Measurements from ENCODE around the gene PPRC1.

PPRC1 gene, protein sequence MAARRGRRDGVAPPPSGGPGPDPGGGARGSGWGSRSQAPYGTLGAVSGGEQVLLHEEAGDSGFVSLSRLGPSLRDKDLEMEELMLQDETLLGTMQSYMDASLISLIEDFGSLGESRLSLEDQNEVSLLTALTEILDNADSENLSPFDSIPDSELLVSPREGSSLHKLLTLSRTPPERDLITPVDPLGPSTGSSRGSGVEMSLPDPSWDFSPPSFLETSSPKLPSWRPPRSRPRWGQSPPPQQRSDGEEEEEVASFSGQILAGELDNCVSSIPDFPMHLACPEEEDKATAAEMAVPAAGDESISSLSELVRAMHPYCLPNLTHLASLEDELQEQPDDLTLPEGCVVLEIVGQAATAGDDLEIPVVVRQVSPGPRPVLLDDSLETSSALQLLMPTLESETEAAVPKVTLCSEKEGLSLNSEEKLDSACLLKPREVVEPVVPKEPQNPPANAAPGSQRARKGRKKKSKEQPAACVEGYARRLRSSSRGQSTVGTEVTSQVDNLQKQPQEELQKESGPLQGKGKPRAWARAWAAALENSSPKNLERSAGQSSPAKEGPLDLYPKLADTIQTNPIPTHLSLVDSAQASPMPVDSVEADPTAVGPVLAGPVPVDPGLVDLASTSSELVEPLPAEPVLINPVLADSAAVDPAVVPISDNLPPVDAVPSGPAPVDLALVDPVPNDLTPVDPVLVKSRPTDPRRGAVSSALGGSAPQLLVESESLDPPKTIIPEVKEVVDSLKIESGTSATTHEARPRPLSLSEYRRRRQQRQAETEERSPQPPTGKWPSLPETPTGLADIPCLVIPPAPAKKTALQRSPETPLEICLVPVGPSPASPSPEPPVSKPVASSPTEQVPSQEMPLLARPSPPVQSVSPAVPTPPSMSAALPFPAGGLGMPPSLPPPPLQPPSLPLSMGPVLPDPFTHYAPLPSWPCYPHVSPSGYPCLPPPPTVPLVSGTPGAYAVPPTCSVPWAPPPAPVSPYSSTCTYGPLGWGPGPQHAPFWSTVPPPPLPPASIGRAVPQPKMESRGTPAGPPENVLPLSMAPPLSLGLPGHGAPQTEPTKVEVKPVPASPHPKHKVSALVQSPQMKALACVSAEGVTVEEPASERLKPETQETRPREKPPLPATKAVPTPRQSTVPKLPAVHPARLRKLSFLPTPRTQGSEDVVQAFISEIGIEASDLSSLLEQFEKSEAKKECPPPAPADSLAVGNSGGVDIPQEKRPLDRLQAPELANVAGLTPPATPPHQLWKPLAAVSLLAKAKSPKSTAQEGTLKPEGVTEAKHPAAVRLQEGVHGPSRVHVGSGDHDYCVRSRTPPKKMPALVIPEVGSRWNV (N-terminal part only)

DNA sequence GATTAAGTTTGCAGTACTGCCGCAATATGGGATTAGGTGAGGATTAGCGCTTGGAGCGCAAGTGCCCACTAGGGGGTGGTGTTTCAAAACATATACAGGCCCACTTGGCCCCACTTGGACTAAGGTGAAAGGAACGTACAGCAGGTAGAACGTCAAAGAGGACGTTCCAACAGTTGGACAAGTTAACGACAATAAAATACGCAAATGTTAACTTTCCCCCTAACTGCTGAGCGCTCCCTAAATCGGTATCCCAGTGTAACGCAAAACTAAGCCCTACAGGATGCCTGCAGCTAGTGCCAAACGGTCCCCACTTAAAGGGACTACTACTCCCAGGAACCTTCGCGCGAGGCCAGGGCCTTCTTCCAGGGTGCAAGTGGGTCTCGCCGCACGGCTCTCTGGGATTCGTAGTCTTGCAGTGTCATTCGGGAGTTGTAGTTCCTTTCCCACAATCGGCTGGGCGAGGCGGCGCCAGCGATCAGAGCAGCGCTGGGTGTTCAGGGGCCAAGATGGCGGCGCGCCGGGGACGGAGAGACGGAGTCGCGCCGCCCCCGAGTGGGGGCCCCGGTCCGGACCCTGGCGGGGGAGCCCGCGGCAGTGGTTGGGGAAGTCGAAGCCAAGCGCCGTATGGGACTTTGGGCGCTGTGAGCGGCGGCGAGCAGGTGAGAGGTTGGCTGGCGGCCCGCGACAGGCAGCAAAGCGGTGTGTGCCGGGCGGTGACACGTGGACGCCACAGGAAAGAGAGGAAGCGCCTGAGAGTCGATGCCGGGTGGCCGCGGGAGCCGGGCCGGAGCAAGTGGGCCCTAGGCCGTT is at the start of gene PPRC1:
Gene PPRC1 (plus strand): TSS at position 478 of the 810 bp plus-strand sequence. CDS start 29 bp downstream, at position 507.
- DNase-seq, result peak; percentile 95

DNA sequence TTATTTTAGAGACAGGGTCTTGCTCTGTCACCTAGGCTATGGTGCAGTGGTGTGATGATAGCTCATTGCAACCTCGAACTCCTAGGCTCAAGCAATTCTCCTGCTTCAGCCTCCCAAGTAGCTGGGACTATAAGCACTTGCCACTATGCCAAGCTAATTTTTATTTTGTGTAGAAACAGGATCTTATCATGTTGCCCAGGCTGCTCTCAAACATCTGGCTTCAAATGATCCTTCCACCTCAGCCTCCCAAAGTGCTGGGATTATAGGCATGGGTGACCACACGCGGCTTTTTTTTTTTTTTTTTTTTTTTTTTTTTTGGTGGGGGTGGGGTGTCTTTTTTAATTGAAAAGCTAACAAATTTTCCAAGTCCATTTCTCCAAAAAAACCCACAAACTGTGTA is 49.3 kb upstream of the PPRC1 start:
- DNase-seq, result no peak

DNA sequence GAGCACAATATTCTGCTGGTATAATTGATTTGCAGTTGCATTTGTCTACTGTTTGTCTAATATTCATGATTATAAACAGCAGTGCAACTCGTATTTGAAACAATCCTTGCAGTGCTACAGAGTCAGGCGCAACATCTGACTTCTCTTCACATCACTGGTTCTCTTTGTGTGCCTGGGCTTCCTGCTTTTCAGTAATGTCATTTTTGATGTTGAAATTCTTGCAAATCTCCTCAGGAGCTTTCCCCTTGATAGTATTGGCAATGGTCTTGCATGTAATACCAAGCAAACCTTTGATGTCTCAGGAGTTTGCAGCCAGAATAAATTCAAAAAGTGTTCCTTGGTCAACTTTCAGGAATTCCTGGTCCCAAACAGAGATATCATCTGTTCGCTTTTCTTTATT is 47.5 kb upstream of the PPRC1 start:
- no peak for DNase-seq

DNA sequence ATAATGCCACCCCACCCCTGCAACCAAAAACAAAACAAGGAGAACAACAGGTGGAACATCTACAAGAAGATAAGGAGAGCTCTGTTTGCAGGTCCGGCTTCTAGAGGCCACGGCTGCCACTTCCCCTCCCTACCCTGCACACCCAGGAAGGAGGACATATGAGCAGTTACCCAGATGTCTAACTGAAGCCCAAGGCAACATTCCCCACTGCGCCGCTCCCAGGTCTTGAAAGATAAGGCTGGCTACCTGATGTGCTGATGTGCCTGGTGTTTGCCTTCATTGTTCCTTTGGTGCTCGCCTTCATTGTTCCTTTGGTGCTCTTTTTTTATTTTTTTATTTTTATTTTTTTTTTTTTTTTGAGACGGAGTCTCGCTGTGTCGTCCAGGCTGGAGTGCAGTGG is 46.6 kb upstream of the PPRC1 start:
- DNase-seq, result no peak

DNA sequence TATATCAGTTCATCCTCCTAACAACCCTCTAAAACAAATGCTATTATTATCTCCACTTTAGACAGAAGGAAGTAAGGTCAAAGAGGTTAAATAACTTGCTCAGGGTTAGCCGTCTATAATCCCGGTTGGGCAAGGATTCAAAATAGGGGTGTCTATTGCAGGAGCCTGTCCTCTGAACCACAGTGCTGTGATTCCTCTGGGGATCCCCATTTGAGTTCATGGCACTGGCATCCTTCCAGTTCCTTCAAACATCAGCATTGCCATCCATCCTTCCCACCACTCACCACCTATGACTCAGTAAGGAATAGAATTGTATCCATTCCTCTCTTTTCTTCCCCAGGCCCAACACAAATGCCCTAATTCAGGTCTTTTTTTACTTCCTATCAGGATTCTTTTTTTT is 42.1 kb upstream of the PPRC1 start:
- no peak for DNase-seq

DNA sequence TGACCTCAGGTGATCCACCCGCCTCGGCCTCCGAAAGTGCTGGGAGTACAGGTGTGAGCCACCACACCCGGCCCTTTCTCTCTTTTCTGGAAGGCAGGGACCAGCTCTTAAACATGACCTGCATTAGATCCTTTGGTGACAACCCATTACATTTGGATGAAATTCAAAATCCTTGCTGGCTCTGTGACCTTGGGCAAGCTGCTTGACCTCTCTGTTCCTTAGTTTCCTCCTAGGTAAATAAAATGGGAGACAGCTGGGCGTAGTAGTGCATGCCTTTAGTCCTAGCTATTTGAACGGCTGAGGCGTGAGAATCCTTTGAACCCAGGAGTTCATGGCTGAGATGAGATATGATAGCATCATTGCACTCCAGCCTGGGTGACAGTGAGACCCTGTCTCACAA is 36.4 kb upstream of the PPRC1 start:
- no peak for DNase-seq

DNA sequence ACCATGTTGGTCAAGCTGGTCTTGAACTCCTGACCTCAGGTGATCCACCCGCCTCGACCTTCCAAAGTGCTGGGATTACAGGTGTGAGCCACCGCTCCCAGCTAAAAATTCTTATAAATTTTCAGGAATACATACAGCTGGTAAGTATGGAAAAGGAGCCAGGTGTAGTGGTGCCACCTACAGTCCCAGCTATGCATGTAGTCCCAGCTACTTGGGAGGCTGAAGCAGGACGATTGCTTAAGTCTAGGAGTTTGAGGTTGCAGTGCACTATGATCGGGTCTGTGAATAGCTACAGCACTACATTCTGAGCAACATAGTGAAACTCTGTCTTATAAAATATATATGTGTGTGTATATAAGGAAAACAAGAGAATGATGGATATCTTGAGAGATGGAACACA is 31.7 kb upstream of the PPRC1 start:
- DNase-seq, result no peak

DNA sequence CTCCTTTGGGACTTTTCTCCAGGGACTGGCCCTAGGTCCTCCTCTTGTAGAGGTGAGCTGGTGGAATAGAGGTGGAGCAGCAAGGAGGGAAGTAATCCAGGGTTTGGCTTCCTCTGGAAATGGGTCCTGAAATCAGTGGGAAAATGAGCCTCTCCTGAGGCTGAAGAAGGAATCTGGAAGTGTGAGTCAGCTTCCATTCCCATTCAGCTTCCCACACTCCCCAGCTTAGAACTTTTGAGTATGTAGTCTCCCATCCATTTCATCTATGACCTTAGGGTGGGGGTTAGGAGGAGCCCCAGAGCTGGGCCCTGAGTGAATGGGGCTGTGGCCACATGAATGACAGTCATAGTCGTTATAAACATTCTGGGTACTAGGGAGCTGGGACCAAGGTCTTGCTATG is 30.4 kb upstream of the PPRC1 start:
- DNase-seq, result no peak

DNA sequence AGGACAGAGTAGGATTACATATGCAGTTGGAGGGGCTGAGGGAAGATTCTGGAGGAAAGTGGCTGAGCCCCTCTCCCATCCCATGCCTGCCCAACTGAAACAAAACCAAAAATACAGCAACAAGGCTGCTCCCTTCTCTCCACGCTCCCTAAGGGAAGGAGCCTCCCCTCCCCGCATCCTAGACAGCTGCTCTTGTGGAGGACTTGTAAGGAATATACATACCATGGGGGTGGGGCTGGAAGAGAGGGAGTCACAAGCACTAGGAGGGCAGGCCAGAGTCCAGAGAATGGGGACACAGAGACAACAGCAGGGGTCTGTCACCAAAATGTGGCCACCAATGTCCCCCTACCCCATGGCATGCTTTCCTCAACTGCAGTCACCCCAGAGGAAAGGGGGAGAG is 25.8 kb upstream of the PPRC1 start:
- no peak for DNase-seq

DNA sequence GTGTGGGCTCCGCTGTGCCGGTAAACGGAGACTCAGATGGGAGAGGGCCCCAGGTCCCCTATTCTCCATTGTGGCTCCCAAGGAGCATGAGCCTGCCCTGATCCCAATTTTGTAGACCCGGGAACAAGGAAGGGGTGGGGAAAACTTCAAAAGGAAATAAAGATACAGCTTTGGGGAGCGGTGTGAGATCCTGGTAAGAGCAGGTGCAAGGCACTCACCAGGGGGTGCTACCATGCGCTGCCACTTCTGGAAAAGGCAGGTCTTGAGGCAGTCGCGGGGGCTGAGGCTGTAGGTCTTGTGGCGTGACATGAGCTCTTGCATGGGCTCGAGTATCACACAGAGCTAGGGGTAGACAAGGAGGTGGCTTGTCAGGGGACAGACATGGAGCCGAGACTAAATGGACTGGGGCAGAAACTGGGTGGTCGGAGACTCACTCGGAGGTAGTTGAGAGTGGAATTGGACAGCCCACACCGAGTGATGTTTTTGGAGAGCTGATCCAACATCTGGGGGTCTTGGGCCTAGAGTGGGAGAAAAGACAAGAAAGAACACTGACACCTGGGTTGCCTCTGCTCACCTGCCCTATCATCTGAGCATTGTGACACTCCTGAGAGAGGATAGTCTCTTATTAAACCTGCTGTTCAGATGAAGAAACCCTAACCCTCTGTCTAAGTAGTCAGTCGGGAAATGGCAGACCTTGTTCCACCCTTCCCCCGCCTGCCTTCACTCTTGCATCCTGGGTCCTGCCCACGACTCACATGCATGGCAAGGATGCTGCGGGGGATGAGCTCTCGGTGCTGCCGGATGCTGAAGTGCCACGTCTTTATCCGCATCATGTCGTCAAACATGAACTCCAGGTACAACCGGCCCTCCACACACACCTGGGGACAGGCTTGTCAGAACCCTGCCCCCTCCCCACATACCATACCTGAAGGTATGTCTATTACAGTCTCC is 23.4 kb upstream of the PPRC1 start:
- no peak for DNase-seq

DNA sequence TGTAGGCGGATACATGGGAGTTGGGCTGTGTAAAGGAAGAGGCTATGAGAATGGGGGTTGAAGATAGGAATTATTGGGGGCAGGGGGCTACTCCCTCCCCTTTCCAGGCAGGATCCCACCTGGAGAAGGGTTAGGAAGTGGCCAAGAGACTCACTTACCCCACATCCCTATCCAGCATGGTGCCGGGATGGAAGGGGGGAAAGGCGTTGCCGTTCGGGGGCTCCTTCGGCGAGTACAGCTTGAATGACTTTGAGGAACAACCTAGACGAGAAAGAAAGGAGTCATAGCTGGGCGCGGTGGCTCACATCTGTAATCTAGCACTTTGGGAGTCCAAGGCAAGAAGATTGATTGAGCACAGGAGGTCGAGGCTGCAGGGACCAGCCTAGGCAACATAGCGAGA is 21.6 kb upstream of the PPRC1 start:
- DNase-seq, result no peak

DNA sequence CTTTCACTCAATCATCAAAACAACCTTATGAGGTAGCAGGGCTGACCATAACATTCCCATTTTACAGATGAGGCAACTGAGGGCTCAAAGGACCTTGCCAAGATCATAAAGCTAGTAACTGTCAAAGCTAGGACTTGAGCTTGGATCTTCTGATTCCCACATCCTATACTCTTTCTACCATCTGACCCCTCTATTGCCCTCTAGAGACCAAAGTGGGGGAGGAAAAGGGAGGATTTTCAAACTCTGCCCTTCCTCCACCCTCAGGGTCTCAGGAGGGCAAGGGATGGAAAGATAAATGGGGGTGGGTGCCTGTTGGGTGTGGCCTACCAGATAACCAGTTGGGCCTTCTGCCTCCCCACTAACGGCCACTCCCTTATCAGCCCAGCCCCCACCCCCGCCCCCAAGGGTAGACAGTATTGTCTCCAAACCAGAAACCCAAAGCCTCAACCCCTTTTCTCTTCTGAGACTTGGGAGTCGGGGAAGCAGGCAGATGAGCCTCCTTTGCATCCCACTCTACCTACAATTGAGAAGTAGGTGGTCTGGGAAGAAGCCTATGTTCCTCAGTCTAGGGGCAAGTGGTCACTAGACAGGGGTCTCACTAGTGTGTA is 20.5 kb upstream of the PPRC1 start:
- DNase-seq, result no peak

DNA sequence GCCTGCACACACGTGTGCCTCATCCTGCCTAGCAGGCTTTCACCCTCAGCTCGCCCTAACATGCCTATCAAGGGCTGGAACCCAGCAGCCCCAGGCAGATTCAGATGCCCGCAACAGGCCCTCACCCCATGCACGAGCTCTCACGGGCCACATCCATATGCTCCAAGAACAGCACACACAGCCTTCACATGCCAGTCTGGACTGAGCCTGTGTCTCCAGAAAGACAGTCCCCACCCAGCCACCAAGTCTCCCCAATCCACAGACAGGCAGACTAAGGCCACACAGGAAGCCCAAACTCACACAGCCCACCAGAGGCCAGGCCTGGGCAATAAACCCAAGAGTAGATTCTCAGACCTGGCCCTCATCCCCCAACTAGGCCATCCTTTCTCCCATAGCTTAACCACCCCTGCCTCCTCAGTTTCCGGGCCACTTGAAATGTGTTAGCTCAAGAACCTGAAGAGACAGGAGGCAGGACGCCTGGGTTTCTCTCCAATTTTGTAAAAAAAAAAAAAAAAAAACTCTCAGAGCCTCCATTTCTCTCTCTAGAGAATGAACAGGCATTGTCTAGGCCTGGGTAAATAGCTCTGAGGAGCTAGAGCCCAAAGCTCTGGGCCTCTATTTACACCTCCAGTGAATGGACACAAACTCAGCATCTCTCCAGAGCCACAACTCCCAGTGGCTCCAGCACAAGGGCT is 19.4 kb upstream of the PPRC1 start:
- no peak for DNase-seq

DNA sequence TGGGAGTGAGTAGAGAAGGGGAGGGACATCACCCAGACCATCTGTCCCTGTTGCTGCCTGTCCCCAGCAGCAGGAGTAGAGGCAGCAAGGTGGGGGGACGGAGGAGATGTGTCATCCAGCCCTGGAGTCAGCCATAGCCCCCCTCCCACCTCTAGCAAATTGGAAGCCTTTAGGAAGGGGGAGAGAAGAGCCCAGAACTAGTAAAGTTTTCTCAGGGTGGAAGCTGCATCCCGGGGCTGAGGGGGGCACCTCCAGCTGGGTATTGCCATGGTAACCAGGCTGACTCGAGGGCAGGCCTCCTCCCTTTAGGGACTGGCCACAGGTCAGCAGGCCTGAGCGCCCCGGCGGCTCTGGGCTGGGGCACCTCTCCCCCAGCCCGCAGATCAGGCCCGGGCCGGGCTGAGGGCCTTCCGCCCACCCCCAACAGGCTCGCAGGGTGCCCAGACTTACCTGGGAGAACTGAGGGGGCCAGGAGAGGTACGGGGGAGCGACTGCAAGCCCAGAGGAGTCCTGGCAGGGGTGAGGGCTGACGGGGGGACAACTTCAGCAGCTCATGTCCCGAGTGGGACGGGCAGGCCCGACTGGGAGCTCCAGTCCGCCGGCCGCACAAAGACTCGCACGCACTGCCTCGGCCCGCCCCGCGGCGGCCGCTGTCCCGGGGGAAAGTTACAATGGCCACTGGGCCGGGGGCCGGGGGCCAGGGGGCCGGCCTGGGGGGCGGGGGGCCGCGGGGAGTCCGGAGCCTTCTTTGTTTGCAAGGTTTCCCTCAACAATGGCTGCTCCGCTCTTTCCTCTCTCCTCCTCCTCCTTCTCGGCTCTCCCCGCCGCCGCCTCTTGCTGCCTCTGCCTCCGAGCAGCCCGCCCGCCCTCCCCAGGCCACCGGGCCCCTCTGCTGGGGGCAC is 18.6 kb upstream of the PPRC1 start:
- DNase-seq, result no peak

DNA sequence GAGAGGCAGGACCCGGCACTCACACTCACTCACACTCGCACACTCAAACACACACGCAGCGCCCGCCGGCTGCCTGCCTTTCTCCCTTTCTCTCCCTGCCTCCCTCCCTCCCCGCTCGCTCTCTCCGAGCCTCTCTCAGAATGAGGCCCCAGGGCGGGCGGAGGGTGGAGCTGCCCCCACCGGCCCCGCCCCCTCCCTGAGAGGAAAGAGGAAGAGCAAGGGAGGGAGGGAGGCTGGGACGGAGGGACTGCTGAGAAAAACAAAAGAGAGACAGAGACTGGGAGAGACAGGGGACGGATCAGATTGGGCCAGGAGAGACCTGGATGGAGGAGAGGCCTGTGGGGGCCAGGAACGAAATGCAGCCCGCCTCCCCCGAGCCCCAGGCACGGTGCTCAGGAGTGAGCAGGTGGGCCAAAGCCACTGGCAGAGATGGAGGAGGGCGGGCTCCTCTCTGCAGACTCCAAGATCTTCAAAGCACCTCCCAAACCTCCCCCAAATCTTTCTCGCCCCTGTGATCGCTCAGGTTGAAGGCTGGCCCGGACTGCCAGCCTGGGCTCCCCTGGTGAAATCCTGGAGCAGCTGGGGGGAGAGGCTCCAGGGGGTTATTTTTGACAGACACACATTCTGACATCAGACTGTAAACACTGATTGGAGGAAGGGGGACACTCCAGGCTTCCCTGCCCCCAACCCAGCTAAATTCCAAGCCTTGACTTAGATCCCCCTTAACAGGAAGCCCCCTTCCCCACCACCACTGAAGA is 17.8 kb upstream of the PPRC1 start:
- peak; percentile 91 for DNase-seq

DNA sequence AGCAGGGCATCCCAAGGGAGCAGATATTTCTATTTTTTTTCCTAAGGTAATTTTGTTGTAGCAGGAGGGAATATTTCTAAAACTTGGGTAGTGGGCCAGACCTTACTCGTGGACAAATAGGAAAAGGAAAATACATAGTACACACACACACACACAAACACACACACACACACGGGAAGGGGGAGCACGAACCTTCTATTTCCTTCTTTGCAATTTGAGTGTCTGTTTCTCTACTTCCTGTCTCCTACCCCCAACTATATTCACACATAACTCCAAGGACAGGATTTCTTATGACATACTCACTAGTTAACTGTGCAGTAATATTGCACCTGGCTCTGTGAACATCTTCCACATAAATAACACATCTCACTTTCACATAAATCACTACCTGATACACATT is 17.1 kb upstream of the PPRC1 start:
- no peak for DNase-seq

DNA sequence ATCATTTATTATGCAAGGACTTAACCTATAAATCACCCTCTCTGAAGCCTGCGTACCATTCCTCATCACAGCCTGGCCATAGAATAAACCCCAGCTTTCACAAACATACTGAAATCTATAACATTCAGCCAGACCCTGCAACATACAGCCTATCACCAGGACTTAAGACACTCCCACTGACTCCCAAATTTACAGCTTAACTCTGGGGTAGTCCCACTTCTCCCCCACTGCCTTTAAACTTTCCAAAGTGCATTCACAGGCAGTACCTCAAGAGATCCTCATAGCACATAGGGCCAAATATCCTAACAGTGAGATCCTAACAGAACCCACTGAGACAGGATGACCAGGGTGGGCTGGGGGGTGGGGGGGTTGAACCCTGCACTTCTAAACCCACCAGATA is 16.2 kb upstream of the PPRC1 start:
- no peak for DNase-seq
